Calu3 (cell line): ENCODE measurements around the gene TRIM5. TPM values are rescaled to one million over a fixed set of nuclear protein-coding genes. Genes with fewer than 3 reads are reported as not detected.

Experiments used
- BruUV-seq: library from RNA; stranded (reverse); fragments of 400-500 nt; replicated peaks from 2 replicates; lab custom pipeline; 2021; lab: Mats Ljungman, UMichigan
- CTCF ChIA-PET: fragments of 300-600 bp; sonication (Branson Sonifier 250); formaldehyde crosslinking; loops from one replicate; lab custom pipeline; 2022; ENCODE audit warnings: antibody characterized with exemption; lab: Charles Lee
- DNase-seq: peaks from one replicate; pipeline ENCODE4 v3.0.0; 2022
- H3K27ac Mint-ChIP-seq: one replicate; pipeline ENCODE4 v1.8.0; 2022; ENCODE audit warnings: mixed read lengths; ENCODE audit not compliant: unreplicated experiment
- H3K27me3 Mint-ChIP-seq: one replicate; pipeline ENCODE4 v1.8.0; 2022; ENCODE audit warnings: mixed read lengths; ENCODE audit not compliant: unreplicated experiment
- H3K36me3 Mint-ChIP-seq: one replicate; pipeline ENCODE4 v1.8.0; 2022; ENCODE audit warnings: mild to moderate bottlenecking, moderate library complexity, mixed read lengths; ENCODE audit not compliant: insufficient read depth, unreplicated experiment
- H3K4me1 Mint-ChIP-seq: one replicate; pipeline ENCODE4 v1.8.0; 2022; ENCODE audit warnings: mild to moderate bottlenecking, low read depth, mixed read lengths; ENCODE audit not compliant: unreplicated experiment
- H3K4me3 Mint-ChIP-seq: one replicate; pipeline ENCODE4 v1.8.0; 2022; ENCODE audit warnings: mild to moderate bottlenecking, low read depth, moderate library complexity, mixed read lengths; ENCODE audit not compliant: unreplicated experiment
- H3K9me3 Mint-ChIP-seq: one replicate; pipeline ENCODE4 v1.8.0; 2022; ENCODE audit warnings: low read depth, mixed read lengths; ENCODE audit not compliant: unreplicated experiment
- CTCF ChIP-seq: fragments of 200-600 bp; IDR thresholded peaks from one replicate; pipeline ENCODE4 v1.8.0; 2022; ENCODE audit warnings: antibody characterized with exemption; ENCODE audit not compliant: unreplicated experiment
- intact Hi-C: fragments of 100-400 bp; cut with micrococcal nuclease; formaldehyde crosslinking; loops from one replicate; pipeline ENCODE4 v1.10.0; 2022; ENCODE audit not compliant: unreplicated experiment
- total RNA-seq: library from RNA; stranded (reverse); gene quantifications from 2 replicates; pipeline ENCODE4 v1.2.3, GENCODE V29; 2022

TRIM5 gene
- total RNA-seq, 1 experiment from 2014 or later = 36.8 TPM

- CTCF ChIA-PET = no interaction called here
- no peak for DNase-seq
- no peaks in the 10 kb centered on the region for H3K36me3 Mint-ChIP-seq
- no peak overlapping the region for H3K27ac Mint-ChIP-seq
- no TSS peak for BruUV-seq
- no peaks in the 10 kb centered on the region for H3K4me1 Mint-ChIP-seq
- H3K9me3 Mint-ChIP-seq = no peaks in the 10 kb centered on the region
- no peaks in the 10 kb centered on the region for H3K27me3 Mint-ChIP-seq
- TF ChIP-seq CTCF = no peak
- intact Hi-C loops = no loop called here
- no peak overlapping the region for H3K4me3 Mint-ChIP-seq
Measured at GRCh38 chr11:5646139-5646538, 38.7 kb downstream of the TRIM5 start.

DNA sequence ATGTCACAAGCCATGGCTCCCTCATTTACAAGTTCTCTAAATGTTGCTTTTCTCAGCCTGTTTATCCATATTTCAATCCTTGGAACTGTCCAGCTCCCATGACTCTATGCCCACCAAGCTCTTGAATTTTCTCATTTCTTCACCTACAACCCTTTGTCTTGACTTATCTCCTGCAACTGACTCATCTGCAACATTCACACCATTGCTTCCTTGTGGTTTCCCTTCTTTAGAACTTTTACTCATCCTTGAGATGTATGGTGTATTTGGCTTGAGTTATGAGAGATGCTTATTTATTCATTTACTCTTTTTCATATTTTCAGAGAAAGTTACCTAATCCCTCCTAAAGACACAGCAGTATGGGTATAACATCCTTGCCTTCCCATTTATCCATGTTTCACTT, 41.3 kb downstream of the TRIM5 start:
- no peak overlapping the region for H3K27ac Mint-ChIP-seq
- no peaks in the 10 kb centered on the region for H3K27me3 Mint-ChIP-seq
- H3K4me3 Mint-ChIP-seq = no peak overlapping the region
- H3K36me3 Mint-ChIP-seq = no peaks in the 10 kb centered on the region
- intact Hi-C loops = no loop called here
- no peak for DNase-seq
- no peaks in the 10 kb centered on the region for H3K9me3 Mint-ChIP-seq
- H3K4me1 Mint-ChIP-seq = no peaks in the 10 kb centered on the region
- CTCF ChIA-PET = no interaction called here
- no peak for TF ChIP-seq CTCF
- BruUV-seq = no TSS peak

- H3K4me1 Mint-ChIP-seq = no peaks in the 10 kb centered on the region
- H3K27ac Mint-ChIP-seq = no peak overlapping the region
- no peaks in the 10 kb centered on the region for H3K27me3 Mint-ChIP-seq
- CTCF ChIA-PET = interaction anchor here (0.6 kb wide), 1 partner anchor 17 kb away, joined by 3 read pairs; no protein-coding TSS in a partner anchor
- no TSS peak for BruUV-seq
- H3K9me3 Mint-ChIP-seq = no peaks in the 10 kb centered on the region
- H3K36me3 Mint-ChIP-seq = no peaks in the 10 kb centered on the region
- intact Hi-C loops = no loop called here
- TF ChIP-seq CTCF = no peak
- DNase-seq = no peak
- no peak overlapping the region for H3K4me3 Mint-ChIP-seq
Measured at GRCh38 chr11:5639953-5640352, 44.9 kb downstream of the TRIM5 start.

DNA sequence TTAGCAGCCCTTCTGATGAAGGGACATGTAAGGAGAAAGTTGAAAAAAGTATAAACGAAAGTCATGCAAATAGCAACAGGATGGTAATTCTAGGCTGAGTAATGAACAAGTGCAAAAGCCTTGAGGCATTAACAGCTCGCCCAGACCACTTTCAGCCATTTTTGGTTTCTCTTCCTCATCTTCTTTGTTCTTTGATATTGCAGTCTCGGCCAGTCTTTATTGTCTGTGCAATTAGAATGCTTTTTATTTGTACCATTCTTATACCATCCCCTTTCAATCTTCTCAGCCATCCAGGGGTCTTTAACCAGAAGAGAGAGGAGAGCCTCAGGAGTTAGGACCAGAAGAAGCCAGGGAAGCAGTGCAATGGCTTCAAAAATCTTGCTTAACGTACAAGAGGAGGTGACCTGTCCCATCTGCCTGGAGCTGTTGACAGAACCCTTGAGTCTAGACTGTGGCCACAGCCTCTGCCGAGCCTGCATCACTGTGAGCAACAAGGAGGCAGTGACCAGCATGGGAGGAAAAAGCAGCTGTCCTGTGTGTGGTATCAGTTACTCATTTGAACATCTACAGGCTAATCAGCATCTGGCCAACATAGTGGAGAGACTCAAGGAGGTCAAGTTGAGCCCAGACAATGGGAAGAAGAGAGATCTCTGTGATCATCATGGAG, 52.8 kb downstream of the TRIM5 start:
- no peaks in the 10 kb centered on the region for H3K9me3 Mint-ChIP-seq
- DNase-seq = no peak
- no peak for TF ChIP-seq CTCF
- H3K4me3 Mint-ChIP-seq = no peak overlapping the region
- no peak overlapping the region for H3K27ac Mint-ChIP-seq
- peaks cover 5% of the 10 kb centered on the region for H3K36me3 Mint-ChIP-seq
- BruUV-seq = no TSS peak
- intact Hi-C loops = no loop called here
- H3K4me1 Mint-ChIP-seq = no peaks in the 10 kb centered on the region
- CTCF ChIA-PET = no interaction called here
- no peaks in the 10 kb centered on the region for H3K27me3 Mint-ChIP-seq
